A549 (cell line): ENCODE results near the gene DNAJC5G.
A peak's percentile ranks its signal among the peaks of the same experiment; 100 is the strongest.

ENCODE experiments used
- CTCF ChIP-seq: fragments of >200 bp; sonication (Bioruptor Twin); formaldehyde crosslinking; IDR thresholded peaks from 3 replicates; pipeline ENCODE4 v1.5.1; 2016
- ESRRA ChIP-seq: fragments of 150-350 bp; IDR thresholded peaks from 2 replicates; pipeline ENCODE4 v1.6.1; 2014; ENCODE audit warnings: mild to moderate bottlenecking, low read length, borderline replicate concordance
- ZSCAN20 ChIP-seq: fragments of 250-450 bp; sonication (Bioruptor Pico); IDR thresholded peaks from 2 replicates; pipeline ENCODE4 v1.8.0; 2022; ENCODE audit warnings: mild to moderate bottlenecking, moderate library complexity

GRCh38 chr2:27249891-27250651 is 25.2 kb upstream of the DNAJC5G start:
- TF ChIP-seq CTCF (peak; percentile 84), ESRRA (no peak), ZSCAN20 (CRISPR knock-in tag) (no peak)
